ENCODE results near the gene AHCYL2. TPM values are rescaled to one million over a fixed set of nuclear protein-coding genes. Genes with fewer than 3 reads are reported as not detected.

The AHCYL2 gene
- total and polyA plus RNA-seq, 5 donors from 2014 or later: 6.2 to 18.5 (median 8.3) TPM

DNA sequence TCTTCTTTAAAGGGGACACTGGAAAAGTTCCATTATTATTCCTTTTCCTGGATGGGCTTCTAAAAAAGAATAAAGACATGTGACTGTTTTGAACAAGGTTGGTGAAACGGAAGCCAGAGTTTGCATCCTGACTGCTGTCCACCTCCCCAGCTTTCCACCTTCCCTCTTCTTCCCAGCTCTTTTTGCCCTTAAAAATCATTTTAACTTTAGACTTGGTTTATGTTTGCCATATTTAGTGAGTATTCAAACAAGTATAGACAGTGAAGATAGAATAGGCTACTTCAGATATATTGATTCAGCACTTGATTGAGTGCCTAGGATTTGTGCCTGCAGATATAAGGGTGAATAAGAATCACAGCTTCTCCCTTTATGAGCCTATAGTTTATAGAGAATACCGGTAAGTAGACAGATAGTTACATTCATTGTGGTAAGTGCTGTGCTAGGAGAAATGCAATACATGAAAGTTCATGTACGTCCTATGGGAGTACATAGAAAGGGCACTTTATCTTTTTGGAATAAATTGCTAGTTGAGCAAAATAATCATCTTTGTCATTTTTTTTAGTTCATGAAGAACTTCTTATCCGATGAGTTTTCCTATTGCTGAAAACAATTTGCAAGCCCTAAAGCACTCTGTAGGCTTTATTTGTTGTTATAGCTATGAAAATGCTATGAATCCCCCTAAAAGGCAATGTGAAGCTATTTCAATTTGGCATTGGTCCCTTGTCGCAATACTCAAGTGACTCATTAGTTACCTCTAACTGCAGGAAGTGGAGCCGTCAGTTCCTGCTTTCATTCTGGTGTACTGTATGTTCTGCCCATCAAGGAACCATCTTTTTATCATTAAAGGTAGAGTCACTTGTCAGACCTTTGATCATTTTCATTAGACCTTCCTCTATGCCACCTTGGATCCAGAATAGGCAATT, 152.2 kb downstream of the AHCYL2 start:
- Histone ChIP-seq H3K27ac (ENCODE audit: insufficient read depth, low read length, poor library complexity, severe bottlenecking) (no peak overlapping the region), H3K4me1 (ENCODE audit: control insufficient read depth, insufficient read depth, low read length, poor library complexity, severe bottlenecking) (peaks cover 18% of the 10 kb centered on the region), H3K4me3 (ENCODE audit: low read depth, low read length) (peak overlapping the region; percentile 2), H3K9me3 (ENCODE audit: control insufficient read depth in 2 of 2, low read length in 2 of 2) (no peaks in the 10 kb centered on the region), H3K27me3 (ENCODE audit: control insufficient read depth, insufficient read depth, low read length) (no peaks in the 10 kb centered on the region), H3K36me3 (ENCODE audit: control insufficient read depth, insufficient read depth, low read length) (no peaks in the 10 kb centered on the region)
- peak overlapping the region in 1 of 4 donors; percentile 1 for H3K4me3 Mint-ChIP-seq
- peak overlapping the region in 2 of 3 donors; percentile 20 to 49 for H3K27ac Mint-ChIP-seq
- peaks cover 11% of the 10 kb centered on the region for H3K36me3 Mint-ChIP-seq
- peaks cover 16 to 35% (median 23%) of the 10 kb centered on the region in 4 donors for H3K4me1 Mint-ChIP-seq
- H3K9me3 Mint-ChIP-seq: no peaks in the 10 kb centered on the region
- H3K27me3 Mint-ChIP-seq: no peaks in the 10 kb centered on the region
- DNase-seq (peak in 1 of 3 donors; percentile 82), ATAC-seq (ENCODE audit: low read depth in 2 of 2) (peak; percentile 78 to 79)

DNA sequence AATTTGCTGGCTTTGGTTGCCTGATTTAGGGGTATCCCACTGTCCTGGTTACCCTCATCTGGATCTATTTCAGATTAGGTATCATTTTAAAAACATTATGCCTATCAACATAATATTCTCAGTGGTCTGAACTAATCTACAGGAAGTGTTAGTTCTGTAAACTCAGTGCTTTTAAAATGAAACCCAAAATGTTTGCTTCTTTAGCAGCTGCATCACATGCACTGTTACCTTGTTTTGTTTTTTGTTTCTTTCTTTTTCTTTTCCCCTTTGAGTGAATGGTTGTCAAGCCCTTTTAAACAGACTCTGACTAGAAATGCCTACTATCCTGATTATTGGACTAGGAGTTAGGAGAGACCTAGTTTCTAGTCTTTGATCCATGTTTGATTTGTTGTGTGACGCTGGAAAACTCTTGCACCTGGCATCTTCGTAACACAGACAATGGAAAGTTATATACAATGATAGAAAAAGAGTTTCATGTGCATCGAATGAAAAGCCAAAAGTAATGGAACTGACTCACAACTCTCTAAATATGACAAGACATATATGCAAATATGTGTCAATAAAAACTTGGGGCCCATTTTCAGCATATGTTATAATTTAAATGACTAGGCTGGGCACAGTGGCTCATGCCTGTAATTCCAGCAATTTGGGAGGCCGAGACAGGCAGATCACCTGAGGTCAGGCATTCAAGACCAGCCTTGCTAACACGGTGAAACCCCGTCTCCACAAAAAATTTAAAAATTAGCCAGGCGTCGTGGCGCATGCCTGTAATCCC, 157.1 kb downstream of the AHCYL2 start:
- H3K4me1 Mint-ChIP-seq: peaks cover 9 to 20% (median 14%) of the 10 kb centered on the region in 4 donors
- no peaks in the 10 kb centered on the region for H3K27me3 Mint-ChIP-seq
- H3K27ac Mint-ChIP-seq: peak overlapping the region in 1 of 3 donors; percentile 62
- no peak for DNase-seq
- H3K36me3 Mint-ChIP-seq: peaks cover 19% of the 10 kb centered on the region
- no peaks in the 10 kb centered on the region for H3K27me3 ChIP-seq (ENCODE audit: control insufficient read depth, insufficient read depth, low read length)
- peaks cover 14% of the 10 kb centered on the region for H3K4me1 ChIP-seq (ENCODE audit: control insufficient read depth, insufficient read depth, low read length, poor library complexity, severe bottlenecking)
- H3K27ac ChIP-seq (ENCODE audit: insufficient read depth, low read length, poor library complexity, severe bottlenecking): no peak overlapping the region
- peaks cover 4% of the 10 kb centered on the region for H3K36me3 ChIP-seq (ENCODE audit: control insufficient read depth, insufficient read depth, low read length)
- no peak overlapping the region for H3K4me3 ChIP-seq (ENCODE audit: low read depth, low read length)
- H3K9me3 ChIP-seq (ENCODE audit: control insufficient read depth in 2 of 2, low read length in 2 of 2): no peaks in the 10 kb centered on the region
- no peaks in the 10 kb centered on the region for H3K9me3 Mint-ChIP-seq
- no peak for ATAC-seq (ENCODE audit: low read depth in 2 of 2)
- H3K4me3 Mint-ChIP-seq: no peak overlapping the region

DNA sequence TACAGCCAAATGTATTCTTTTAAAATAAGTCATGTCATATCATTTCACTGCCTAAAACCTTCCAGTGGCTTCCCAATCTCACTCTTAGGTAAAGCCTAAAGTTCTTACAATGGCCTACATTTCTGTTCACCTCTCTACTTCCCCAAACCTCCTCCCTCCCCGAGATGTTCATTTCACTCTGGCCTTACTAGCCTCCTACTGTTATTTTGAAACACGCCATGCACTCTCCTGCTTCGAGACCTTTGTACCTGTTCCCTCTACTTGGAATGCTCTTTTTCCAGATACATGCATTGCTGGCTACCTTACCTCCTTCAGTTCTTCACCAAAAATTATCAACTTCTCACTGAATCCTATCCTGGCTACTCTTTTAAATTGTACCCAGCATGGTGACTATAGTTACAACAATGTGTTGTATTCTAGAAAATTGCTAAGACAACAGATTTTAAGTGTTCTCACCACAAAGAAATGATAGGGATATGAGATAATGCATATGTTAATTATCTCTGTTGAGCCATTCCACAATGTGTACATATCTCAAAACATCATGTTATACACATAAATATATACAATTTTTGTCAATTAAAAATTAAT, 158.8 kb downstream of the AHCYL2 start:
- Mint-ChIP-seq H3K4me1 (peaks cover 3 to 16% (median 7%) of the 10 kb centered on the region in 4 donors), H3K27ac (peak overlapping the region in 2 of 3 donors; percentile 19 to 85), H3K9me3 (no peaks in the 10 kb centered on the region), H3K36me3 (peaks cover 23% of the 10 kb centered on the region), H3K4me3 (no peak overlapping the region), H3K27me3 (no peaks in the 10 kb centered on the region)
- no peaks in the 10 kb centered on the region for H3K27me3 ChIP-seq (ENCODE audit: control insufficient read depth, insufficient read depth, low read length)
- no peak overlapping the region for H3K4me3 ChIP-seq (ENCODE audit: low read depth, low read length)
- ATAC-seq (ENCODE audit: low read depth in 2 of 2) (no peak), DNase-seq (no peak)
- H3K9me3 ChIP-seq (ENCODE audit: control insufficient read depth in 2 of 2, low read length in 2 of 2): no peaks in the 10 kb centered on the region
- no peak overlapping the region for H3K27ac ChIP-seq (ENCODE audit: insufficient read depth, low read length, poor library complexity, severe bottlenecking)
- peaks cover 4% of the 10 kb centered on the region for H3K36me3 ChIP-seq (ENCODE audit: control insufficient read depth, insufficient read depth, low read length)
- peaks cover 7% of the 10 kb centered on the region for H3K4me1 ChIP-seq (ENCODE audit: control insufficient read depth, insufficient read depth, low read length, poor library complexity, severe bottlenecking)

DNA sequence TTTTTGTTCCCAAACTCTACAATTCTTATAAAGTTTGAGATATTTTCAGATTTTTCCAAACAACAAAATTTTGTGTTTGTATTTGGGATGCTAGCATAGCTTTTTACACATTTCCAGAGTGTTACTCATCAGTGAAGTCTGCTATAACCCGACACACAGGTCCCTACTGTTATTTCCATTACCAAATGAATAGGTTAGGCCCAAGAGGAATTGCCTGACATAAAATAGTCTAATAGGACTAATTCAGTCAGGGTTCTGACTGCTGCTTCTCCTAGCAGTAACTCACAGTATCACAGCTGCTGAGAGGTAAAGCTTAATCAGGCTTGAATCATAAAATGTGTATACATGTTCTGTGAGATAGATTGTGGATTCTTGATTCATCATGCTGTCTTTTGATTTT, 160.3 kb downstream of the AHCYL2 start:
- no peak overlapping the region for H3K4me3 ChIP-seq (ENCODE audit: low read depth, low read length)
- no peak for DNase-seq
- H3K9me3 Mint-ChIP-seq: no peaks in the 10 kb centered on the region
- peaks cover 7% of the 10 kb centered on the region for H3K36me3 ChIP-seq (ENCODE audit: control insufficient read depth, insufficient read depth, low read length)
- H3K4me3 Mint-ChIP-seq: no peak overlapping the region
- H3K27ac ChIP-seq (ENCODE audit: insufficient read depth, low read length, poor library complexity, severe bottlenecking): no peak overlapping the region
- no peak overlapping the region for H3K27ac Mint-ChIP-seq
- ATAC-seq (ENCODE audit: low read depth in 2 of 2): no peak
- peaks cover 3 to 11% (median 7%) of the 10 kb centered on the region in 4 donors for H3K4me1 Mint-ChIP-seq
- peaks cover 24% of the 10 kb centered on the region for H3K36me3 Mint-ChIP-seq
- H3K9me3 ChIP-seq (ENCODE audit: control insufficient read depth in 2 of 2, low read length in 2 of 2): no peaks in the 10 kb centered on the region
- peaks cover 7% of the 10 kb centered on the region for H3K4me1 ChIP-seq (ENCODE audit: control insufficient read depth, insufficient read depth, low read length, poor library complexity, severe bottlenecking)
- H3K27me3 Mint-ChIP-seq: no peaks in the 10 kb centered on the region
- H3K27me3 ChIP-seq (ENCODE audit: control insufficient read depth, insufficient read depth, low read length): no peaks in the 10 kb centered on the region

DNA sequence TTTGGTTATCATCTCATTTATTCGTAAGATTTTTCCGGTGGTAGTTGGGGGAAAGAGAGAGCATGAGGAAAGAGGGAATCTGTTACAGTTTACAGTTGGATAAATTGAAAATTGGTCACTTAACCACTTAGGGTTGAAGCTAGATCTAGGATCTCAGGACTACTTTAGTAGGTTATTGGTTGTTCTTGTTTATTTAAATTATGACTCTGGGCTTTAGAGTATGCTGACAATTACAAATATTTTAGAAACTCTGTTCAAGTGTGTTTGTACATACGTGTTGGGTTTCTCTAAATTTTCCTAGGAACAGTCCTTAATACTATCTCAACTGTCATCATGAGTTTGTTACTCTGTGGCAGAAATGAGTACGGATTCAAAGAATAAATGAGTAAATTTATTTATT, 160.8 kb downstream of the AHCYL2 start:
- Histone ChIP-seq H3K4me3 (ENCODE audit: low read depth, low read length) (no peak overlapping the region), H3K36me3 (ENCODE audit: control insufficient read depth, insufficient read depth, low read length) (peaks cover 12% of the 10 kb centered on the region), H3K27me3 (ENCODE audit: control insufficient read depth, insufficient read depth, low read length) (no peaks in the 10 kb centered on the region), H3K9me3 (ENCODE audit: control insufficient read depth in 2 of 2, low read length in 2 of 2) (no peaks in the 10 kb centered on the region), H3K4me1 (ENCODE audit: control insufficient read depth, insufficient read depth, low read length, poor library complexity, severe bottlenecking) (peaks cover 7% of the 10 kb centered on the region), H3K27ac (ENCODE audit: insufficient read depth, low read length, poor library complexity, severe bottlenecking) (no peak overlapping the region)
- no peak overlapping the region for H3K27ac Mint-ChIP-seq
- no peak for DNase-seq
- H3K27me3 Mint-ChIP-seq: no peaks in the 10 kb centered on the region
- no peak for ATAC-seq (ENCODE audit: low read depth in 2 of 2)
- H3K36me3 Mint-ChIP-seq: peaks cover 27% of the 10 kb centered on the region
- H3K9me3 Mint-ChIP-seq: no peaks in the 10 kb centered on the region
- H3K4me3 Mint-ChIP-seq: no peak overlapping the region
- peaks cover 3 to 11% (median 7%) of the 10 kb centered on the region in 4 donors for H3K4me1 Mint-ChIP-seq

DNA sequence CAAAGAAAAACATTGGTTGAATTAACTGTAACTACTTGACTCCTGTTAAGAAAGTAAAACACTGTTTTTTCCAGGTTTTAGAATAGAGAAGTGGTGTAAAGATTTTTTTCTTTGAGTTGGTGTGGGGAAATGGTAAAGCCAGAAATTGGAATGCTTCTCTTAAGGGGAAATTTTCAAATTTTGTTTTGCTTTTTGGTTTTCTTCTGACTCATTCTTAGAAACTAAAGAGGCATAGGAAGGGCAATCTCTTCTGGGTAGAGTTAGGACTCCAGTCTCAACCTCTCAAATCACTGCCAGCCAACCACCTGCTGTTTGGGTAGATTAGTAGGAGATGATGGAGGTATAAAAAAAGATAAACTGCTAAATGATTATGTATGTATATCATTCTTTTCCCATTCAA, 161.7 kb downstream of the AHCYL2 start:
- H3K9me3 Mint-ChIP-seq: no peaks in the 10 kb centered on the region
- Histone ChIP-seq H3K27ac (ENCODE audit: insufficient read depth, low read length, poor library complexity, severe bottlenecking) (no peak overlapping the region), H3K4me3 (ENCODE audit: low read depth, low read length) (no peak overlapping the region), H3K27me3 (ENCODE audit: control insufficient read depth, insufficient read depth, low read length) (no peaks in the 10 kb centered on the region), H3K36me3 (ENCODE audit: control insufficient read depth, insufficient read depth, low read length) (peaks cover 16% of the 10 kb centered on the region), H3K4me1 (ENCODE audit: control insufficient read depth, insufficient read depth, low read length, poor library complexity, severe bottlenecking) (peaks cover 2% of the 10 kb centered on the region), H3K9me3 (ENCODE audit: control insufficient read depth in 2 of 2, low read length in 2 of 2) (no peaks in the 10 kb centered on the region)
- ATAC-seq (ENCODE audit: low read depth in 2 of 2) (no peak), DNase-seq (peak in 1 of 3 donors; percentile 50)
- H3K4me1 Mint-ChIP-seq: peaks cover 3 to 11% (median 5%) of the 10 kb centered on the region in 4 donors
- H3K4me3 Mint-ChIP-seq: no peak overlapping the region
- H3K36me3 Mint-ChIP-seq: peaks cover 30% of the 10 kb centered on the region
- no peaks in the 10 kb centered on the region for H3K27me3 Mint-ChIP-seq
- H3K27ac Mint-ChIP-seq: no peak overlapping the region

DNA sequence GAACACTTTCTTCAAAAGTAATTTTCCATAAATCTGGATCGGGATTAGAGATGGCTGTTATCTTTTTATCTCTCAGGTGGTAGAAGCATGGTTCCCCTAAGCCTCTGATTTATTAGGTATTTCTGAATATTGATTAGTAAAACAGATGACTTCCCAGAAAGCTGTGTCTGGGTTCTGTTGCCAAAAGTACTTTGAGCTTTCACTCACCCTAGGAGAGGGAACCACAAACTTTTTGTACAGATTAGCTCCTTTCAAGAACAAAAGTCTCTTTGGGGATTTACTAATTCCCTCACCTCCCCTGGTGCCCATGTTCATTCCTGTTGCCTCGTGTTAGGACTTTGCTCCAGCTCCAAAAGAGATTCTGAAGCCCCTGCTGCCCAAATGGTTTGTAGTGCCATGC, 162.7 kb downstream of the AHCYL2 start:
- ATAC-seq (ENCODE audit: low read depth in 2 of 2): no peak
- Histone ChIP-seq H3K36me3 (ENCODE audit: control insufficient read depth, insufficient read depth, low read length) (peaks cover 19% of the 10 kb centered on the region), H3K27me3 (ENCODE audit: control insufficient read depth, insufficient read depth, low read length) (no peaks in the 10 kb centered on the region), H3K27ac (ENCODE audit: insufficient read depth, low read length, poor library complexity, severe bottlenecking) (no peak overlapping the region), H3K4me1 (ENCODE audit: control insufficient read depth, insufficient read depth, low read length, poor library complexity, severe bottlenecking) (no peaks in the 10 kb centered on the region), H3K4me3 (ENCODE audit: low read depth, low read length) (no peak overlapping the region), H3K9me3 (ENCODE audit: control insufficient read depth in 2 of 2, low read length in 2 of 2) (no peaks in the 10 kb centered on the region)
- no peak overlapping the region for H3K27ac Mint-ChIP-seq
- no peaks in the 10 kb centered on the region for H3K27me3 Mint-ChIP-seq
- peaks cover 0 to 5% (median 3%) of the 10 kb centered on the region in 4 donors for H3K4me1 Mint-ChIP-seq
- H3K4me3 Mint-ChIP-seq: no peak overlapping the region
- no peaks in the 10 kb centered on the region for H3K9me3 Mint-ChIP-seq
- peaks cover 31% of the 10 kb centered on the region for H3K36me3 Mint-ChIP-seq
- no peak for DNase-seq

Data from CD4-positive, CD25-positive, alpha-beta regulatory T cell (primary cell).